Pancreas (tissue), 10 donors: ENCODE data around the gene AK3. TPM values are rescaled to one million over a fixed set of nuclear protein-coding genes. Genes with fewer than 3 reads are reported as not detected.
A peak's percentile ranks its signal among the peaks of the same experiment; 100 is the strongest.

ENCODE experiments used
- ATAC-seq, 4 donors: fragments of 200-7000 bp; cut with Tn5 transposase; one replicate each; pipeline versions ENCODE4 v1.8.0 to v1.9.1; 2020; ENCODE audit warnings: mild to moderate bottlenecking in 4 of 4, moderate library complexity in 4 of 4
- DNase-seq, 6 donors: peaks; one replicate each; pipeline ENCODE4 v3.0.0-alpha.2; 2020
- FAIRE-seq: peaks from 2 replicates; lab custom pipeline; 2012; peaks lifted over from hg19 to GRCh38; lab: Jason Lieb, UNC
- H3K27ac ChIP-seq, 4 donors: fragments of 200-600 bp; sonication (generic); 1 replicate in 3 of 4; 2 replicates in 1 of 4; pipeline versions ENCODE4 v1.5.0 to v1.8.0; 2020
- H3K27me3 ChIP-seq, 4 donors: fragments of 200-600 bp; one replicate each; pipeline ENCODE4 v1.8.0; 2021
- H3K36me3 ChIP-seq, 3 donors: fragments of 200-600 bp; sonication (generic) in 1 of 3; one replicate each; pipeline versions ENCODE4 v1.5.0 to v1.8.0; 2020 to 2021
- H3K4me1 ChIP-seq, 3 donors: fragments of 200-600 bp; one replicate each; pipeline ENCODE4 v1.8.0; 2021
- H3K4me3 ChIP-seq, 4 donors: fragments of 200-600 bp; sonication (generic) in 2 of 4; one replicate each; pipeline versions ENCODE4 v1.5.0 to v1.8.0; 2020 to 2021
- H3K9me3 ChIP-seq, 4 donors: fragments of 200-600 bp; one replicate each; pipeline ENCODE4 v1.8.0; 2021
- CTCF ChIP-seq, 4 donors: fragments of 200-600 bp; sonication (generic) in 3 of 4; IDR thresholded peaks; one replicate each; pipeline versions ENCODE4 v1.5.0 to v1.8.0; 2021; ENCODE audit warnings: antibody characterized with exemption in 4 of 4
- WGBS, 2 donors: extraction: QIAGEN DNeasy Blood & Tissue Kit; methylation state at CpG; one replicate each; pipeline ENCODE4 v1.1.7; 2013; 5-methylcytosine and 5-hydroxymethylcytosine counted together
- intact Hi-C, 3 donors: fragments of 100-400 bp; cut with DNase I; formaldehyde crosslinking; loops; one replicate each; pipeline versions ENCODE4 v1.11.1 to v1.14.2; 2022
- polyA plus RNA-seq, 2 donors: library from polyadenylated mRNA; stranded (reverse); fragments of 200-250 nt; gene quantifications; one replicate each; pipeline ENCODE4 v1.2.3, GENCODE V29; 2013
- total RNA-seq, 6 donors: library from RNA; stranded (reverse); fragmentation: NEBNext Ultra II Directional in 4 of 6; extraction: Animal tissue kit (Norgen Biotek cat#: 25700) in 4 of 6; gene quantifications; one replicate each; pipeline versions ENCODE4 v1.2.1 to v1.2.4, GENCODE V29; 2021 to 2023
- donor health status: healthy with polysubstance abuse.
- donor health status: DM: no; HTN: no; CAD: no; lungs with moderate emphysema.
- donor health status: DM: no; HTN: no; CAD: no.
- donor health status: control.
- donor health status: control.
- donor health status: Bipolar disorder and iron deficiency.
- donor health status: DM: yes; HTN: yes; CAD: no.
- donor health status: DM: no; HTN: no; CAD: no.
- donor health status: DM: no; HTN: no; CAD: no.
- donor health status: DM: yes; HTN: yes; CAD: no.

AK3 gene
- total and polyA plus RNA-seq, 8 donors, result 16.2 to 34.5 (median 23.0) TPM

GRCh38 chr9:4769321-4770080 lies 28.5 kb upstream of the AK3 start:
- Histone ChIP-seq H3K4me3 (no peak overlapping the region), H3K27me3 (no peaks in the 10 kb centered on the region), H3K4me1 (no peaks in the 10 kb centered on the region), H3K36me3 (no peaks in the 10 kb centered on the region), H3K9me3 (no peaks in the 10 kb centered on the region), H3K27ac (no peak overlapping the region)
- no peak for ATAC-seq
- DNase-seq, result no peak
- intact Hi-C loops, result loop anchor here in 1 of 3 donors (10.0 kb wide), 1 partner anchor 215 kb away; the partner anchor contains the start of gene JAK2
- no peak for TF ChIP-seq CTCF (IDR thresholded peaks at IDR 0.05)
- FAIRE-seq, result no peak
- WGBS, 2 donors, result 65 to 78% methylated on average over 7 of the region's 7 CpGs

- Histone ChIP-seq H3K9me3 (no peaks in the 10 kb centered on the region), H3K27ac (no peak overlapping the region), H3K27me3 (no peaks in the 10 kb centered on the region), H3K36me3 (no peaks in the 10 kb centered on the region), H3K4me1 (no peaks in the 10 kb centered on the region), H3K4me3 (no peak overlapping the region)
- no peak for TF ChIP-seq CTCF (IDR thresholded peaks at IDR 0.05)
- intact Hi-C loops, result loop anchor here in 1 of 3 donors (10.0 kb wide), 1 partner anchor 216 kb away; the partner anchor contains the start of gene JAK2
- DNase-seq, result no peak
- no peak for ATAC-seq
- FAIRE-seq, result no peak
Observed at GRCh38 chr9:4768681-4769080, 27.7 kb upstream of the AK3 start.

- no peak for TF ChIP-seq CTCF (IDR thresholded peaks at IDR 0.05)
- no peak for DNase-seq
- no peak for ATAC-seq
- H3K4me1 ChIP-seq, result peaks cover 0 to 10% (median 0%) of the 10 kb centered on the region in 3 donors
- intact Hi-C loops, result loop anchor here in 1 of 3 donors (10.0 kb wide), 1 partner anchor 221 kb away; the partner anchor contains the start of gene JAK2
- no peak for FAIRE-seq
- H3K27me3 ChIP-seq, result no peaks in the 10 kb centered on the region
- WGBS, 2 donors, result 63 to 82% methylated on average over 3 of the region's 3 CpGs
- no peaks in the 10 kb centered on the region for H3K9me3 ChIP-seq
- no peak overlapping the region for H3K27ac ChIP-seq
- H3K4me3 ChIP-seq, result no peak overlapping the region
- H3K36me3 ChIP-seq, result no peaks in the 10 kb centered on the region
Observed at GRCh38 chr9:4764033-4764432, 23.0 kb upstream of the AK3 start.

GRCh38 chr9:4762886-4763541 lies 22.0 kb upstream of the AK3 start:
- Histone ChIP-seq H3K27me3 (no peaks in the 10 kb centered on the region), H3K4me3 (peak overlapping the region in 2 of 4 donors; percentile 8 to 28), H3K4me1 (peaks cover 0 to 10% (median 0%) of the 10 kb centered on the region in 3 donors), H3K36me3 (no peaks in the 10 kb centered on the region), H3K9me3 (no peaks in the 10 kb centered on the region), H3K27ac (peak overlapping the region in 2 of 4 donors; percentile 24 to 63)
- intact Hi-C loops, result loop anchor here in 1 of 3 donors (10.0 kb wide), 1 partner anchor 222 kb away; the partner anchor contains the start of gene JAK2
- peak; percentile 36 to 68 (median 54) for ATAC-seq
- TF ChIP-seq CTCF (IDR thresholded peaks at IDR 0.05), result no peak
- FAIRE-seq, result no peak
- WGBS, 2 donors, result 46 to 49% methylated on average over 14 of the region's 14 CpGs
- DNase-seq, result peak in 1 of 6 donors; percentile 37
